LNCAP (cell line): Measurements from ENCODE around the gene ZNF202.

ENCODE experiments used
- CTCF ChIP-seq: fragments of 450-650 bp; IDR thresholded peaks from 2 replicates; pipeline ENCODE4 v1.5.1; 2017; ENCODE audit warnings: mild to moderate bottlenecking

The ZNF202 gene

GRCh38 chr11:123695231-123695630 is 46.2 kb downstream of the ZNF202 start:
- no peak for TF ChIP-seq CTCF

- no peak for TF ChIP-seq CTCF
Observed at GRCh38 chr11:123694551-123694950, 46.9 kb downstream of the ZNF202 start.

GRCh38 chr11:123692961-123693360 is 48.5 kb downstream of the ZNF202 start:
- TF ChIP-seq CTCF: no peak

GRCh38 chr11:123690485-123690884 is 51.0 kb downstream of the ZNF202 start:
- no peak for TF ChIP-seq CTCF

GRCh38 chr11:123684601-123685000 is 56.9 kb downstream of the ZNF202 start:
- no peak for TF ChIP-seq CTCF

GRCh38 chr11:123683428-123684170 is 57.9 kb downstream of the ZNF202 start:
- no peak for TF ChIP-seq CTCF

GRCh38 chr11:123682696-123683410 is 58.6 kb downstream of the ZNF202 start:
- no peak for TF ChIP-seq CTCF
